ENCODE data around the gene PIWIL1.

PIWIL1 gene

GRCh38 chr12:130354407-130354806 is 16.7 kb downstream of the PIWIL1 start:
- no peak overlapping the region for H3K4me3 ChIP-seq (ENCODE audit: extremely low read depth, insufficient read depth, low read length, poor library complexity, severe bottlenecking)
- no peaks in the 10 kb centered on the region for H3K36me3 ChIP-seq (ENCODE audit: control insufficient read depth, insufficient read depth, low read length)
- no peak overlapping the region for H3K27ac ChIP-seq (ENCODE audit: low read depth, low read length, severe bottlenecking)
- WGBS, 2 experiments (ENCODE audit: insufficient coverage in 2 of 2): 61 to 75% methylated on average over 7 of the region's 7 CpGs
- no peaks in the 10 kb centered on the region for H3K9me3 ChIP-seq (ENCODE audit: control insufficient read depth, low read length)
- H3K4me1 ChIP-seq (ENCODE audit: control insufficient read depth, insufficient read depth, low read length, poor library complexity, severe bottlenecking): no peaks in the 10 kb centered on the region

- WGBS, 2 experiments (ENCODE audit: insufficient coverage in 2 of 2): 88 to 91% methylated on average over 5 to 7 of the region's 8 CpGs
- Histone ChIP-seq H3K9me3 (ENCODE audit: control insufficient read depth, low read length) (no peaks in the 10 kb centered on the region), H3K36me3 (ENCODE audit: control insufficient read depth, insufficient read depth, low read length) (no peaks in the 10 kb centered on the region), H3K4me3 (ENCODE audit: extremely low read depth, insufficient read depth, low read length, poor library complexity, severe bottlenecking) (no peak overlapping the region), H3K4me1 (ENCODE audit: control insufficient read depth, insufficient read depth, low read length, poor library complexity, severe bottlenecking) (no peaks in the 10 kb centered on the region), H3K27ac (ENCODE audit: low read depth, low read length, severe bottlenecking) (no peak overlapping the region)
These were observed 18.5 kb downstream of the PIWIL1 start for GRCh38 chr12:130356222-130356621.

- no peak overlapping the region for H3K4me3 ChIP-seq (ENCODE audit: extremely low read depth, insufficient read depth, low read length, poor library complexity, severe bottlenecking)
- WGBS, 2 experiments (ENCODE audit: insufficient coverage in 2 of 2): 86 to 91% methylated on average over 4 to 7 of the region's 8 CpGs
These were observed 19.6 kb downstream of the PIWIL1 start for GRCh38 chr12:130357241-130357640.

GRCh38 chr12:130357729-130358330 is 20.1 kb downstream of the PIWIL1 start:
- 80 to 83% methylated on average over 10 to 11 of the region's 14 CpGs for WGBS, 2 experiments (ENCODE audit: insufficient coverage in 2 of 2)
- no peak overlapping the region for H3K27ac ChIP-seq (ENCODE audit: low read depth, low read length, severe bottlenecking)
- H3K4me3 ChIP-seq (ENCODE audit: extremely low read depth, insufficient read depth, low read length, poor library complexity, severe bottlenecking): no peak overlapping the region
- H3K4me1 ChIP-seq (ENCODE audit: control insufficient read depth, insufficient read depth, low read length, poor library complexity, severe bottlenecking): no peaks in the 10 kb centered on the region
- no peaks in the 10 kb centered on the region for H3K36me3 ChIP-seq (ENCODE audit: control insufficient read depth, insufficient read depth, low read length)
- no peaks in the 10 kb centered on the region for H3K9me3 ChIP-seq (ENCODE audit: control insufficient read depth, low read length)

More at GRCh38 chr12:130357241-130357640, 19.6 kb downstream of the PIWIL1 start:
- Histone ChIP-seq H3K27ac (ENCODE audit: low read depth, low read length, severe bottlenecking) (no peak overlapping the region), H3K36me3 (ENCODE audit: control insufficient read depth, insufficient read depth, low read length) (no peaks in the 10 kb centered on the region), H3K9me3 (ENCODE audit: control insufficient read depth, low read length) (no peaks in the 10 kb centered on the region), H3K4me1 (ENCODE audit: control insufficient read depth, insufficient read depth, low read length, poor library complexity, severe bottlenecking) (no peaks in the 10 kb centered on the region)

- Histone ChIP-seq H3K4me3 (ENCODE audit: extremely low read depth, insufficient read depth, low read length, poor library complexity, severe bottlenecking) (no peak overlapping the region), H3K27ac (ENCODE audit: low read depth, low read length, severe bottlenecking) (no peak overlapping the region), H3K36me3 (ENCODE audit: control insufficient read depth, insufficient read depth, low read length) (no peaks in the 10 kb centered on the region), H3K9me3 (ENCODE audit: control insufficient read depth, low read length) (no peaks in the 10 kb centered on the region), H3K4me1 (ENCODE audit: control insufficient read depth, insufficient read depth, low read length, poor library complexity, severe bottlenecking) (no peaks in the 10 kb centered on the region)
- 85 to 90% methylated on average over 2 to 3 of the region's 5 CpGs for WGBS, 2 experiments (ENCODE audit: insufficient coverage in 2 of 2)
These were observed 24.4 kb downstream of the PIWIL1 start for GRCh38 chr12:130362060-130362459.

GRCh38 chr12:130364578-130364977 is 26.9 kb downstream of the PIWIL1 start:
- Histone ChIP-seq H3K4me3 (ENCODE audit: extremely low read depth, insufficient read depth, low read length, poor library complexity, severe bottlenecking) (no peak overlapping the region), H3K36me3 (ENCODE audit: control insufficient read depth, insufficient read depth, low read length) (no peaks in the 10 kb centered on the region), H3K27ac (ENCODE audit: low read depth, low read length, severe bottlenecking) (no peak overlapping the region), H3K9me3 (ENCODE audit: control insufficient read depth, low read length) (no peaks in the 10 kb centered on the region), H3K4me1 (ENCODE audit: control insufficient read depth, insufficient read depth, low read length, poor library complexity, severe bottlenecking) (no peaks in the 10 kb centered on the region)
- WGBS, 2 experiments (ENCODE audit: insufficient coverage in 2 of 2): 89 to 100% methylated on average over 1 of the region's 2 CpGs

GRCh38 chr12:130366159-130366558 is 28.5 kb downstream of the PIWIL1 start:
- no peak overlapping the region for H3K4me3 ChIP-seq (ENCODE audit: extremely low read depth, insufficient read depth, low read length, poor library complexity, severe bottlenecking)
- 84 to 92% methylated on average over 5 to 7 of the region's 7 CpGs for WGBS, 2 experiments (ENCODE audit: insufficient coverage in 2 of 2)
- H3K27ac ChIP-seq (ENCODE audit: low read depth, low read length, severe bottlenecking): no peak overlapping the region
- H3K9me3 ChIP-seq (ENCODE audit: control insufficient read depth, low read length): no peaks in the 10 kb centered on the region
- H3K36me3 ChIP-seq (ENCODE audit: control insufficient read depth, insufficient read depth, low read length): no peaks in the 10 kb centered on the region
- no peaks in the 10 kb centered on the region for H3K4me1 ChIP-seq (ENCODE audit: control insufficient read depth, insufficient read depth, low read length, poor library complexity, severe bottlenecking)

GRCh38 chr12:130367003-130367402 is 29.3 kb downstream of the PIWIL1 start:
- Histone ChIP-seq H3K36me3 (ENCODE audit: control insufficient read depth, insufficient read depth, low read length) (no peaks in the 10 kb centered on the region), H3K4me1 (ENCODE audit: control insufficient read depth, insufficient read depth, low read length, poor library complexity, severe bottlenecking) (no peaks in the 10 kb centered on the region), H3K4me3 (ENCODE audit: extremely low read depth, insufficient read depth, low read length, poor library complexity, severe bottlenecking) (no peak overlapping the region), H3K9me3 (ENCODE audit: control insufficient read depth, low read length) (no peaks in the 10 kb centered on the region), H3K27ac (ENCODE audit: low read depth, low read length, severe bottlenecking) (no peak overlapping the region)
- WGBS, 2 experiments (ENCODE audit: insufficient coverage in 2 of 2): no CpG with 5 or more reads among the region's 2 CpGs

GRCh38 chr12:130367523-130367922 is 29.8 kb downstream of the PIWIL1 start:
- WGBS, 2 experiments (ENCODE audit: insufficient coverage in 2 of 2): 80 to 88% methylated on average over 5 to 12 of the region's 13 CpGs
- H3K36me3 ChIP-seq (ENCODE audit: control insufficient read depth, insufficient read depth, low read length): no peaks in the 10 kb centered on the region
- no peak overlapping the region for H3K4me3 ChIP-seq (ENCODE audit: extremely low read depth, insufficient read depth, low read length, poor library complexity, severe bottlenecking)
- no peaks in the 10 kb centered on the region for H3K4me1 ChIP-seq (ENCODE audit: control insufficient read depth, insufficient read depth, low read length, poor library complexity, severe bottlenecking)
- no peak overlapping the region for H3K27ac ChIP-seq (ENCODE audit: low read depth, low read length, severe bottlenecking)
- no peaks in the 10 kb centered on the region for H3K9me3 ChIP-seq (ENCODE audit: control insufficient read depth, low read length)

GRCh38 chr12:130369816-130370215 is 32.1 kb downstream of the PIWIL1 start:
- Histone ChIP-seq H3K4me3 (ENCODE audit: extremely low read depth, insufficient read depth, low read length, poor library complexity, severe bottlenecking) (no peak overlapping the region), H3K4me1 (ENCODE audit: control insufficient read depth, insufficient read depth, low read length, poor library complexity, severe bottlenecking) (no peaks in the 10 kb centered on the region), H3K36me3 (ENCODE audit: control insufficient read depth, insufficient read depth, low read length) (no peaks in the 10 kb centered on the region), H3K27ac (ENCODE audit: low read depth, low read length, severe bottlenecking) (no peak overlapping the region), H3K9me3 (ENCODE audit: control insufficient read depth, low read length) (no peaks in the 10 kb centered on the region)
- 83 to 87% methylated on average over 1 to 3 of the region's 4 CpGs for WGBS, 2 experiments (ENCODE audit: insufficient coverage in 2 of 2)

- Histone ChIP-seq H3K4me3 (ENCODE audit: extremely low read depth, insufficient read depth, low read length, poor library complexity, severe bottlenecking) (no peak overlapping the region), H3K9me3 (ENCODE audit: control insufficient read depth, low read length) (no peaks in the 10 kb centered on the region), H3K4me1 (ENCODE audit: control insufficient read depth, insufficient read depth, low read length, poor library complexity, severe bottlenecking) (peaks cover 3% of the 10 kb centered on the region), H3K36me3 (ENCODE audit: control insufficient read depth, insufficient read depth, low read length) (no peaks in the 10 kb centered on the region), H3K27ac (ENCODE audit: low read depth, low read length, severe bottlenecking) (no peak overlapping the region)
- WGBS, 2 experiments (ENCODE audit: insufficient coverage in 2 of 2): 59 to 60% methylated on average over 2 of the region's 5 CpGs
These were observed 33.6 kb downstream of the PIWIL1 start for GRCh38 chr12:130371296-130371695.

All from mesodermal cell (in vitro differentiated cells).